OCI-LY3 (cell line): ENCODE measurements around the gene ERN1.

Experiments used
- CTCF ChIP-seq: fragments of 200-600, 300-600 bp; sonication (generic); IDR thresholded peaks from 2 replicates; pipeline ENCODE4 v1.5.1; 2014; ENCODE audit warnings: antibody characterized with exemption, low read length, low read depth
- EZH2phosphoT487 ChIP-seq: fragments of 200-600 bp; shearing (Covaris generic); IDR thresholded peaks from 2 replicates; pipeline ENCODE4 v1.6.1; 2018; ENCODE audit warnings: antibody characterized with exemption, mixed run types, low read depth

GRCh38 chr17:64150237-64151015 is 20.5 kb upstream of the ERN1 start:
- TF ChIP-seq CTCF = no peak
- TF ChIP-seq EZH2phosphoT487 = no peak
